ENCODE data around the gene GABBR2.

Gene GABBR2

GRCh38 chr9:98708933-98709911 is at the start of gene GABBR2:
TSS of gene GABBR2 (minus strand) at chr9:98708935. CDS start at chr9:98708737, 198 bp downstream.
- in situ Hi-C loops (cut with HindIII; ENCODE audit: low sequenced_read_pairs): no loop called here
- no peak for DNase-seq (ENCODE audit: low read depth)
- peak within 1 kb of the TSS; percentile 14 for H3K4me3 ChIP-seq (ENCODE audit: low read depth, low read length)
- no peak for TF ChIP-seq CTCF (IDR thresholded peaks at IDR 0.05; ENCODE audit: low read depth, low read length, missing control alignments)

GRCh38 chr9:98755006-98755618 is 46.4 kb upstream of the GABBR2 start:
- in situ Hi-C loops (cut with HindIII; ENCODE audit: low sequenced_read_pairs): no loop called here
- no peak for DNase-seq (ENCODE audit: low read depth)
- no peak for TF ChIP-seq CTCF (IDR thresholded peaks at IDR 0.05; ENCODE audit: low read depth, low read length, missing control alignments)
- no peak overlapping the region for H3K4me3 ChIP-seq (ENCODE audit: low read depth, low read length)

- TF ChIP-seq CTCF (IDR thresholded peaks at IDR 0.05; ENCODE audit: low read depth, low read length, missing control alignments): no peak
- no peak for DNase-seq (ENCODE audit: low read depth)
- H3K4me3 ChIP-seq (ENCODE audit: low read depth, low read length): no peak overlapping the region
- in situ Hi-C loops (cut with HindIII; ENCODE audit: low sequenced_read_pairs): no loop called here
These were observed 42.5 kb upstream of the GABBR2 start for GRCh38 chr9:98751210-98751609.

- in situ Hi-C loops (cut with HindIII; ENCODE audit: low sequenced_read_pairs): no loop called here
- no peak for TF ChIP-seq CTCF (IDR thresholded peaks at IDR 0.05; ENCODE audit: low read depth, low read length, missing control alignments)
- no peak overlapping the region for H3K4me3 ChIP-seq (ENCODE audit: low read depth, low read length)
- no peak for DNase-seq (ENCODE audit: low read depth)
These were observed 41.8 kb upstream of the GABBR2 start for GRCh38 chr9:98750364-98751060.

GRCh38 chr9:98747476-98747875 is 38.7 kb upstream of the GABBR2 start:
- DNase-seq (ENCODE audit: low read depth): no peak

More at GRCh38 chr9:98747476-98747875, 38.7 kb upstream of the GABBR2 start:
- no peak overlapping the region for H3K4me3 ChIP-seq (ENCODE audit: low read depth, low read length)
- TF ChIP-seq CTCF (IDR thresholded peaks at IDR 0.05; ENCODE audit: low read depth, low read length, missing control alignments): no peak
- in situ Hi-C loops (cut with HindIII; ENCODE audit: low sequenced_read_pairs): no loop called here
